ACC112 (cell line): ENCODE data around the gene ZNF862.

Source experiments
- H2AFZ ChIP-seq: fragments of 200-600 bp; sonication (generic); one replicate; pipeline ENCODE4 v1.6.0; 2017; ENCODE audit warnings: antibody characterized with exemption, low read length; ENCODE audit not compliant: unreplicated experiment
- H3K27ac ChIP-seq: fragments of 200-600 bp; sonication (generic); 2 replicates; pipeline ENCODE4 v1.5.1; 2014; ENCODE audit warnings: low read depth, mild to moderate bottlenecking, antibody characterized with exemption, low read length, moderate library complexity
- H3K27me3 ChIP-seq: fragments of 200-600 bp; sonication (generic); 2 replicates; pipeline ENCODE4 v1.6.1; 2014; ENCODE audit warnings: mild to moderate bottlenecking, antibody characterized with exemption, low read length, moderate library complexity, mixed read lengths; ENCODE audit not compliant: insufficient read depth
- H3K36me3 ChIP-seq: fragments of 200-600 bp; sonication (generic); 2 replicates; pipeline ENCODE4 v1.6.1; 2016; ENCODE audit warnings: mild to moderate bottlenecking, antibody characterized with exemption, low read length, moderate library complexity, mixed read lengths; ENCODE audit not compliant: insufficient read depth
- H3K4me1 ChIP-seq: fragments of 200-600 bp; sonication (generic); one replicate; pipeline ENCODE4 v1.6.1; 2016; ENCODE audit warnings: low read length, mixed read lengths; ENCODE audit not compliant: insufficient read depth, unreplicated experiment, control insufficient read depth
- H3K4me3 ChIP-seq: fragments of 200-600 bp; sonication (generic); 2 replicates; pipeline ENCODE4 v1.5.1; 2014; ENCODE audit warnings: mild to moderate bottlenecking, low read depth, low read length
- H3K79me2 ChIP-seq: fragments of 200-600 bp; sonication (generic); one replicate; pipeline ENCODE4 v1.6.0; 2016; ENCODE audit warnings: low read length; ENCODE audit not compliant: control insufficient read depth, unreplicated experiment, insufficient read depth

Gene ZNF862

DNA sequence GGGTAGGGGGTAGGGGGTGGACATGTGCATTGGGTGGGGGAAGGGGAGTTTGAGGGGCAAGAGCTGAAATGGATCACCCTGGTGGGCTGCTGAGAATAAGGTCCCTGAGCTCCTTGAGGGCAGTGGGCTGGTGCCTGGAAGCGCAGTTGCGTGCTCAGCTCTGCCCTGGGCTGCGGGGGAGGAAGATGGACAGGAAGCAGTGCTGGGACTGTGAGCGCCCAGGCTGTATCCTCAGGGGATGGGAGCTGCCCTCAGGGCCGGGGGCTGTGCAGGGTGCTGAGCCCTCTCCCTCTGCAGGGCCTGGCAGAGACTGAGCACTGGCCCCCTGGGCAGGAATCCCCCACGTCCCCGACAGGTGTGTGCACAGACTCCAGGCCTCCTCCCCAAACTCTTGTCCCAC is 40.4 kb upstream of the ZNF862 start:
- no peak overlapping the region for H3K27ac ChIP-seq
- H3K27me3 ChIP-seq: peaks cover 14% of the 10 kb centered on the region
- H3K4me3 ChIP-seq: no peak overlapping the region
- no peaks in the 10 kb centered on the region for H3K36me3 ChIP-seq
- no peaks in the 10 kb centered on the region for H3K4me1 ChIP-seq
- no peak overlapping the region for H2AFZ ChIP-seq
- no peaks in the 10 kb centered on the region for H3K79me2 ChIP-seq

DNA sequence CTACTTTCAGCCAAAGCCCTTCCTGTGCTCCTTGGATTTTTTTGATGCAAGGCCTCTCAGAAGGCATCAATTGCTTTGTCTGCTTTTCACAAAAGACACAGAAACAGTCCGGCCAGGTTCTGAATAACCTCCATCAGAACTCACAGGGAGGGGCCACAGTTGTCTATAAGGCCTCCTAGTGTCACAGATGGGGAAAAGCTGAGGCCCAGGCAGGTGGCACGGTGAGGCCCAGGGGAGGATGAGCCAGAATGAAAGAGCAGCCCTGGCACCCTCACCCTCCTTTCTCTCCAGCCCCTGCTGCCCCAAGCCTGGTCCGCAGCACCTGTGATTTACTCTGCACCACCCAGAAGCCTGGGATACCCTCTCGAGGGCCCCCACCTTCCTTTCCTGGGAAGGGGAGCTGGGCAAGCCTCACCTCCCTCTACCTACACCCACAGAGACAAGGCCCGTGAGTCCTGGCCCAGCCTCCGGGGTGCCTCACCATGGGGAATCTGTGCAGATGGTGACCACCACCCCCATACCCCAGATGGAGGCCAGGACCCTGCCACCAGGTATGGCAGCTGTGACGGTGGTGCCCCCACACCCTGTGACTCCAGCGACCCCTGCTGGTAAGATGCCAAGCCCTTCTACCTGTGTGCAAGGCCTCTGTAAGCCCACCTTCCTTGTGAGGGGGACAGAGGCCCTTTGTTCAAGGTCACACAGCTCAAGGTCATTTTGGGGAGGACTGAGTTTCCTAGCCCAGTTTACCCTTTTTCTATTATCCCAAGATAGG is 38.6 kb upstream of the ZNF862 start:
- Histone ChIP-seq H3K27me3 (peaks cover 4% of the 10 kb centered on the region; the same call in 1 of the 2 replicates), H3K4me3 (no peak overlapping the region), H3K4me1 (no peaks in the 10 kb centered on the region), H3K79me2 (no peaks in the 10 kb centered on the region), H3K36me3 (no peaks in the 10 kb centered on the region), H3K27ac (no peak overlapping the region), H2AFZ (no peak overlapping the region)

DNA sequence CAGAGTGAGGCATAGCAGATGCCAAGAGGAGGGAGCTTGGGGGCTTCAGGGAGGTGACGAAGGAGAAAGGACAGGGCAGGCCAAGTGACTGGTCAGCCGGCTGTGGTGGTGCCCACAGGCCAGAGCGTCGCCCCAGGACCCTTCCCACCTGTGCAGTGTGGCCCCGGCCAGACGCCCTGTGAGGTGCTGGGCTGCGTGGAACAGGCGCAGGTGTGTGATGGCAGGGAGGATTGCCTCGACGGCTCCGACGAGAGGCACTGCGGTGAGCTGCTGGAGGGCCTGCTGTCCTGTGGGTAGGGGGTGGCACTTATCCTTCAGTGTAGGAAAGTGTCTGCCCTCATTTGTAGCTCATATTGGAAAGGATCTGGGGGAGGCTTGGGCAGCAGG is 38.0 kb upstream of the ZNF862 start:
- no peaks in the 10 kb centered on the region for H3K4me1 ChIP-seq
- no peak overlapping the region for H2AFZ ChIP-seq
- no peaks in the 10 kb centered on the region for H3K79me2 ChIP-seq
- H3K4me3 ChIP-seq: no peak overlapping the region
- H3K27ac ChIP-seq: no peak overlapping the region
- H3K36me3 ChIP-seq: no peaks in the 10 kb centered on the region
- 0 out of 2 replicates have a peak, but pooled peaks cover under 1% of the 10 kb centered on the region for H3K27me3 ChIP-seq

DNA sequence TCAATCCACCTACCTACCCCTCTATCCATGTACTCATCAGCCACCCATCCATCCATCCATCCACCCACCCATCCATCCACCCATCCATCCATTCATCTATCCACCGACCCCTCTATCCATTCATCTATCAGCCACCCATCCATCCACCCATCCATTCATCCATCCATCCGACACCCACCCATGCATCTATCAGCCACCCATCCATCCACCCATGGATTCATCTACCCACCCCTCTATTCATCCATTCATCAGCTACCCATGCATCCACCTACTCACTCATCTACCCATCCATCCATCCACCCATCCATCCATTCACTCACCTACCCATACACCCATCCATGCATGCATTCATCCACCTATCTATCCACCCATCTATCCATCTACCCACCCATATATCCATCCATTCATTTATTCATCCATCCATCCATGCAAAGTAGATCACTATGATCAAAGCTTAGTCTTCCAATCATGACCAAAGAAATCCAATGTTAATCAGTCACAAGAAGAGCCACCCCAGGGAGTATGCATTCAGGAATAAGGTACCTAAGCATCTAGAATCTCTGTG is 37.1 kb upstream of the ZNF862 start:
- no peak overlapping the region for H2AFZ ChIP-seq
- H3K4me1 ChIP-seq: no peaks in the 10 kb centered on the region
- no peaks in the 10 kb centered on the region for H3K36me3 ChIP-seq
- H3K27me3 ChIP-seq: peaks cover 2% of the 10 kb centered on the region; the same call in 1 of the 2 replicates
- H3K27ac ChIP-seq: no peak overlapping the region
- no peaks in the 10 kb centered on the region for H3K79me2 ChIP-seq
- no peak overlapping the region for H3K4me3 ChIP-seq

DNA sequence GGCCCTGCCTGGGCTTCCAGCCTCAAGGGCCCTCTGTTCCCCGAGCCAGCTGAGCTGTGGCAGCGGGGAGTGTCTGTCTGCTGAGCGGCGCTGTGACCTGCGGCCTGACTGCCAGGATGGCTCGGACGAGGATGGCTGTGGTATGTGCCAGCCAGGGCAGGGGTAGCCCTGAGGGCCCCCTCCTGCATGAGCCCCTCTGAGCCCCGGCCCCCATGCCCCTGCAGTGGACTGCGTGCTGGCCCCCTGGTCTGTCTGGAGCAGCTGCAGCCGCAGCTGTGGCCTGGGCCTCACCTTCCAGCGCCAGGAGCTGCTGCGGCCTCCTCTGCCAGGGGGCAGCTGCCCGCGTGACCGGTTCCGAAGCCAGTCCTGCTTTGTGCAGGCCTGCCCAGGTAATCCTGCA is 36.4 kb upstream of the ZNF862 start:
- Histone ChIP-seq H3K79me2 (no peaks in the 10 kb centered on the region), H3K4me1 (no peaks in the 10 kb centered on the region), H3K27ac (no peak overlapping the region), H3K27me3 (peaks cover 3% of the 10 kb centered on the region; the same call in 1 of the 2 replicates), H3K4me3 (no peak overlapping the region), H3K36me3 (no peaks in the 10 kb centered on the region), H2AFZ (no peak overlapping the region)

DNA sequence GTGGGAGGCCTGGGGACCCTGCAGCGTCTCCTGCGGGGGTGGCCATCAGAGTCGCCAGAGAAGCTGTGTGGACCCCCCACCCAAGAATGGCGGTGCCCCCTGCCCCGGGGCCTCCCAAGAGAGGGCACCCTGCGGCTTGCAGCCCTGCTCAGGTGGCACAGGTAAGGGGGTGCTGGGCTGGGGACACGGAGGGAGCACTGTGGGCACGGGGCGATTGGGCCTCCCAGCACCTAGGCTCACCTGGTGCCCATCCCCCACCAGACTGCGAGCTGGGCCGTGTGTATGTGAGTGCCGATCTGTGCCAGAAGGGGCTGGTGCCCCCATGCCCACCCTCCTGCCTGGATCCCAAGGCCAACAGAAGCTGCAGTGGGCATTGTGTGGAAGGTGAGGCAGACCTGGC is 35.2 kb upstream of the ZNF862 start:
- Histone ChIP-seq H3K27ac (no peak overlapping the region), H3K4me1 (no peaks in the 10 kb centered on the region), H3K36me3 (no peaks in the 10 kb centered on the region), H3K79me2 (no peaks in the 10 kb centered on the region), H3K4me3 (no peak overlapping the region), H2AFZ (no peak overlapping the region), H3K27me3 (peaks cover 3% of the 10 kb centered on the region; the same call in 1 of the 2 replicates)

DNA sequence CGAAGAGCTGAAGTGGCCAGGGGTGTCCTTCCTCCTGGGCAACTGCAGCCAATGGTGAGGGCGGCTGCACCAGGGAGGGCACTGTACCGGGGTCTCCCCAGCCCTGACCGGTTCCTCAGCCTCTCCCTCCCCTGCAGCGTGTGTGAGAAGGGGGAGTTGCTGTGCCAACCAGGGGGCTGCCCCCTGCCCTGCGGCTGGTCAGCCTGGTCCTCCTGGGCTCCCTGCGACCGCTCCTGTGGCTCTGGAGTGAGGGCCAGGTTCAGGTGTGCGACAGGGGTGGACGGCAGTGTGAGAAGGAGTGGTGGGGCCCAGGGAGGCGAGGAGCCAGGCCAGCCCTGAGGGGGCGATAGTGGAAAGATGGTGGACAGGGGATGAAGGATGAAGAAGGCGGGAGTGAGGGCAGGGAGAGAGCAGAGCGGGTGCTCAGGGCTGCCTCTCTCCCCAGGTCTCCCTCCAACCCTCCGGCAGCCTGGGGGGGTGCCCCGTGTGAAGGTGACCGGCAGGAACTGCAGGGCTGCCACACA is 34.6 kb upstream of the ZNF862 start:
- no peak overlapping the region for H2AFZ ChIP-seq
- no peak overlapping the region for H3K4me3 ChIP-seq
- H3K79me2 ChIP-seq: no peaks in the 10 kb centered on the region
- no peak overlapping the region for H3K27ac ChIP-seq
- no peaks in the 10 kb centered on the region for H3K4me1 ChIP-seq
- no peaks in the 10 kb centered on the region for H3K36me3 ChIP-seq
- peaks cover 3% of the 10 kb centered on the region for H3K27me3 ChIP-seq

DNA sequence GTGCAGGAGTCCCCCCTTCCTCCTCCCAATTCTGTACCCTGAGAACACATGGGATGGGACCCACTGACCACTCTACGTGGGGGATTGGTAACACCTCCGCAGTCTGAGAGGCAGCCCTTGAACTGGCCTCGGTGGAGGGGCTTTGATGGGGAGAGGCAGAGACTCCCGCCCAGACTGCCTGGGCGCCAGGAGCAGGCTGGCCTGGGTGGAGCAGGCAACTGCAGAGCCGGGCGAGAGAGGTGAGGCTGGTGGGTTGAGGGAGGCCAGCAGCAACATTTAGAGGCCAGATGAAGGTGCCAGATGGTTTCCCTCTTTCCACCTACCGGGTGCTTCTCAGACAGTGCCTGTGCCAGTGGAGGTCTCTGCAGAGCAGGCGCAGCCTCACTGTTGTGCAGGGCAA is 34.1 kb upstream of the ZNF862 start:
- Histone ChIP-seq H3K4me3 (no peak overlapping the region), H3K4me1 (no peaks in the 10 kb centered on the region), H3K27ac (no peak overlapping the region), H2AFZ (no peak overlapping the region), H3K79me2 (no peaks in the 10 kb centered on the region), H3K27me3 (peaks cover 3% of the 10 kb centered on the region), H3K36me3 (no peaks in the 10 kb centered on the region)

DNA sequence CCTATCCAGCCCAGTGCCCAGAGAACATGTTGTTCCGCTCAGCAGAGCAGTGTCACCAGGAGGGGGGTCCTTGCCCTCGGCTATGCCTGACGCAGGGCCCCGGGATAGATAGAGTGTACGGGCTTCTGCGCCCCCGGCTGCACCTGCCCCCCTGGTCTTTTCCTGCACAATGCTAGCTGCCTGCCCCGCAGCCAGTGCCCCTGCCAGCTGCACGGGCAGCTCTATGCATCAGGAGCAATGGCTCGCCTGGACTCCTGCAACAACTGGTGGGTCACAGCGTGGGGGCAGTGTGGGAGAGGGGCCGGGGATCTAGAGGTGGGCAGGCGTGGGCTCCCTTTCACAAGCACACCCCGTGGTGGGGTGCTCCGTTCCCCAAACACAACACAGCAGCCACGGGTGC is 31.4 kb upstream of the ZNF862 start:
- no peak overlapping the region for H3K27ac ChIP-seq
- H2AFZ ChIP-seq: no peak overlapping the region
- no peaks in the 10 kb centered on the region for H3K79me2 ChIP-seq
- no peaks in the 10 kb centered on the region for H3K36me3 ChIP-seq
- no peaks in the 10 kb centered on the region for H3K4me1 ChIP-seq
- H3K4me3 ChIP-seq: no peak overlapping the region
- H3K27me3 ChIP-seq: peaks cover 15% of the 10 kb centered on the region

DNA sequence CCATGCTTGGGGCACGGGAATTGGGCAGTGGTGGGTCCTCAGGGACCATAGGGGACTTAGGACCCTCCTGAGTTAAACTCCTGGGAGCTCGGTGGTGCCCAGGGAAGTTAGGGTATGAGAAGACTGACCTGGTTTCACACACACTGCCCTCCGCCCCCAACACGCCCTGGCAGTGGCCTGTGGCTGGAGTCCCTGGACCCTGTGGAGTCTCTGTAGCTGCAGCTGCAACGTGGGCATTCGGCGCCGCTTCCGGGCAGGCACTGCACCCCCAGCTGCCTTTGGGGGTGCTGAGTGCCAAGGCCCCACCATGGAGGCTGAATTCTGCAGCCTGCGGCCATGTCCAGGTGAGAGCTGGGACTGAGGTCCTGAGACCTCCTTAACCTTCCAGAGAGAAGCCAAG is 29.9 kb upstream of the ZNF862 start:
- H3K27ac ChIP-seq: no peak overlapping the region
- no peaks in the 10 kb centered on the region for H3K36me3 ChIP-seq
- H2AFZ ChIP-seq: no peak overlapping the region
- peaks cover 15% of the 10 kb centered on the region for H3K27me3 ChIP-seq
- H3K4me3 ChIP-seq: no peak overlapping the region
- H3K79me2 ChIP-seq: no peaks in the 10 kb centered on the region
- H3K4me1 ChIP-seq: no peaks in the 10 kb centered on the region

DNA sequence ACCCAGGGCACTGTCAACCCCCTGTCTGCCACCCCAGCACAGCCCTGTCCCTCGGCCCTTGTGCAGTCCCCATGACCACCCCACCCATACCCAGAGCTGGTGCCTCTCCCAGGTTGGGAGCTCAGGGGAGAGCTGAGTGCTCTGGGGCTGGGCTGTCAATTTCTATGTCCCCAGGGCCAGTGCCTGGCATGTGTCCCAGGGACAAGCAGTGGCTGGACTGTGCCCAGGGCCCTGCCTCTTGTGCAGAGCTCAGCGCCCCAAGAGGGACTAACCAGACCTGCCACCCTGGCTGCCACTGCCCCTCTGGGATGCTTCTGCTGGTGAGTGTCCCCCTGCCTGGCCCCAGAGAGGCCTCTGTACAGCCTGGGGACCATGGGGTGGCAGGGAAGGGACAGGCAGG is 29.0 kb upstream of the ZNF862 start:
- H3K79me2 ChIP-seq: no peaks in the 10 kb centered on the region
- H3K27me3 ChIP-seq: peaks cover 15% of the 10 kb centered on the region
- H2AFZ ChIP-seq: no peak overlapping the region
- H3K27ac ChIP-seq: no peak overlapping the region
- no peaks in the 10 kb centered on the region for H3K36me3 ChIP-seq
- no peaks in the 10 kb centered on the region for H3K4me1 ChIP-seq
- H3K4me3 ChIP-seq: no peak overlapping the region
